CD8-positive, alpha-beta memory T cell (primary cell): ENCODE measurements around the gene ADAMTSL1. TPM values are rescaled to one million over a fixed set of nuclear protein-coding genes. Genes with fewer than 3 reads are reported as not detected.

ENCODE experiments used
- CTCF ChIA-PET: fragments of 350-600 bp; sonication (Branson Sonifier 250); formaldehyde crosslinking; loops from one replicate; lab custom pipeline; 2021; ENCODE audit warnings: antibody characterized with exemption; lab: Charles Lee
- POLR2A ChIA-PET: fragments of 350-600 bp; sonication (Branson Sonifier 250); formaldehyde crosslinking; loops from one replicate; lab custom pipeline; 2021; ENCODE audit warnings: antibody characterized with exemption; lab: Charles Lee
- DNase-seq, 5 donors: peaks; one replicate each; pipeline versions ENCODE4 v3.0.0 to v3.0.0-alpha.2; 2020 to 2022; ENCODE audit warnings: mixed read lengths in 1 of 5
- H3K27ac ChIP-seq: one replicate; pipeline ENCODE4 v1.7.0; 2013; ENCODE audit warnings: low read depth, mild to moderate bottlenecking, low read length, moderate library complexity
- H3K27me3 ChIP-seq: 2 replicates; pipeline ENCODE4 v1.7.0; 2013; ENCODE audit warnings: low read length, mild to moderate bottlenecking; ENCODE audit not compliant: insufficient read depth, poor library complexity, severe bottlenecking
- H3K36me3 ChIP-seq: 2 replicates; pipeline ENCODE4 v1.7.0; 2013; ENCODE audit warnings: mild to moderate bottlenecking, low read length, moderate library complexity; ENCODE audit not compliant: insufficient read depth
- H3K4me1 ChIP-seq: 2 replicates; pipeline ENCODE4 v1.7.0; 2013; ENCODE audit warnings: mild to moderate bottlenecking, low read length, moderate library complexity; ENCODE audit not compliant: insufficient read depth
- H3K4me3 ChIP-seq: 2 replicates; pipeline ENCODE4 v1.7.0; 2013; ENCODE audit warnings: mild to moderate bottlenecking, low read length
- H3K9me3 ChIP-seq: 2 replicates; pipeline ENCODE4 v1.7.0; 2013; ENCODE audit warnings: mild to moderate bottlenecking, low read length
- H3K27ac Mint-ChIP-seq, 8 donors: one replicate each; pipeline ENCODE4 v1.8.0; 2020 to 2021; ENCODE audit warnings: mixed read lengths in 8 of 8, mild to moderate bottlenecking in 6 of 8, inconsistent platforms in 3 of 8, moderate library complexity in 3 of 8
- H3K27me3 Mint-ChIP-seq, 2 donors: one replicate each; pipeline ENCODE4 v1.8.0; 2020 to 2021; ENCODE audit warnings: mixed read lengths in 2 of 2, mild to moderate bottlenecking in 1 of 2, moderate library complexity in 1 of 2
- H3K36me3 Mint-ChIP-seq, 3 donors: one replicate each; pipeline ENCODE4 v1.8.0; 2020 to 2021; ENCODE audit warnings: mixed read lengths in 3 of 3, inconsistent platforms in 1 of 3, mild to moderate bottlenecking in 1 of 3
- H3K4me1 Mint-ChIP-seq, 3 donors: one replicate each; pipeline ENCODE4 v1.8.0; 2020 to 2021; ENCODE audit warnings: mixed read lengths in 3 of 3, inconsistent platforms in 1 of 3, mild to moderate bottlenecking in 1 of 3
- H3K4me3 Mint-ChIP-seq, 7 donors: one replicate each; pipeline ENCODE4 v1.8.0; 2020 to 2021; ENCODE audit warnings: mixed read lengths in 7 of 7, mild to moderate bottlenecking in 6 of 7, moderate library complexity in 4 of 7, inconsistent platforms in 2 of 7
- H3K9me3 Mint-ChIP-seq, 5 donors: one replicate each; pipeline ENCODE4 v1.8.0; 2020 to 2022; ENCODE audit warnings: mixed read lengths in 5 of 5, mild to moderate bottlenecking in 3 of 5, moderate library complexity in 2 of 5, inconsistent platforms in 1 of 5
- polyA plus RNA-seq: library from polyadenylated mRNA; unstranded; fragments of 300-500 nt; fragmentation: Illumina TruSeq; gene quantifications from one replicate; pipeline ENCODE4 v1.2.3, GENCODE V29; 2021
- total RNA-seq, 2 experiments: library from RNA; stranded (reverse); gene quantifications; one replicate each; pipeline ENCODE4 v1.2.3, GENCODE V29; 2021

The ADAMTSL1 gene
- total and polyA plus RNA-seq, 3 experiments from 2014 or later: not detected

DNA sequence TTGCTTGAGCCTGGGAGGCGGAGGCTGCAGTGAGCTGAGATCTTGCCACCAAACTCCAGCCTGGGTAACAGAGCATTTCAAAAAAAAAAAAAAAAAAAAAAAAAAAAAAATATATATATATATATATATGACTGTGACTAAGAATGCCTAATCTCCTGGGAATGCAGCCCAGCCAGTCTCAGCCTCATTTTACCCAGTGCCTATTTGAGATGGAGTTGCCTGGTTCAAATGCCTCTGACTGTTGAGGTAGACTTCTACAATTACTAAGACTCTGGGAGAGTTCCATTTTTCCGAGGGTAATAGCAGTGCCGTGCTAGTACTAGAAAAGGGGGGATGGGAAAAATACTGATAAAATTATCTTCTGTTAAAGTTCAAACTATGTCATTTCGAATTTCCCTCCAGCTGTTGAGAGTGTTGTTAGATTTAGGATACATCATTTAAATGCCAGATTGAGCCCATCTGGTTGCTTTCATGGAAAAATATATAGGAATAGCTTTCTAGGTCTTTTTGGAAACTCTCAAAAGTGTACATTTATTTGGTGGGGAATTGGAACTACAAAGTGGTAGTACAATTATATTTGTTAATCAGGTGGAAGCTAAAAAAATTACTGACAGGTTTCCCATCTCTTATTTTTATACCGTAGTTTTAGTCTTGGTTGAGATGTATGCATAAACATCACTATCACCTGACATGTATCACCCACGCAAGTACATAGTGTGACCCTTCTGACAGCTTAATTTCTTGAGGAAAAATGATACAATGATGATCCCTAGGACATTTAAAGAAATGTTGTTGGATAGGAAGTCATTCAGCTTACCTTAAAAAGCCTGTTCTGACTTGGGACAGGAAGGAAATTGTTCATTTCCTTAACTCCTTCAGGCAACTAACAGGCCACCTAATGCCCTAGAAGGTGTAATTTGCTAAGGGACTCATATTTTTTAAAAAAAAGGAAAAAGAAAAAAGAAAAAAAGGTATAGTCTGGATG, 214.9 kb downstream of the ADAMTSL1 start:
- no peaks in the 10 kb centered on the region for H3K4me1 ChIP-seq
- no peaks in the 10 kb centered on the region for H3K36me3 ChIP-seq
- H3K27me3 ChIP-seq: no peaks in the 10 kb centered on the region
- DNase-seq: no peak
- Mint-ChIP-seq H3K4me3 (no peak overlapping the region), H3K4me1 (no peaks in the 10 kb centered on the region), H3K9me3 (peaks cover 0 to 3% (median 2%) of the 10 kb centered on the region in 5 donors), H3K27me3 (no peaks in the 10 kb centered on the region), H3K36me3 (no peaks in the 10 kb centered on the region), H3K27ac (no peak overlapping the region)
- ChIA-PET POLR2A (no interaction called here), CTCF (no interaction called here)
- no peak overlapping the region for H3K27ac ChIP-seq
- no peak overlapping the region for H3K4me3 ChIP-seq
- H3K9me3 ChIP-seq: no peaks in the 10 kb centered on the region

DNA sequence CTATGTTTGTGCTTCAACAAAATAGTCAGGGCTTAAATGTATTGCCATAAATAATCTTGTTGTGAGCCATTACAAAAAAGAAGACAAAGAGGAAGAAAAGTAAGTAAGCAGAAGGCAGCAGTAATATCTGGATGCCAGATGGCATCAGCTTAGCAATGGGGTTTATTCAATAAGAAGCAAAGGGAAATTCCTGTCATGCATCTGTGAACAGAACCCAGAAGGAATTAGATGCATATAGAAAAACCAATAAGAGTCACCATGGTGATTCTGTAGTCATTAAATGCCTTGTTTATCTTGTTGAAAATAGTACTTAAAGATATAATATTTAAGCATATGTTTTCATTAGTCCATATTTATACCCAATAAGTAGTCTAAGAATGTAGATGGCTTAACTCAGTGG, 216.0 kb downstream of the ADAMTSL1 start:
- no peak overlapping the region for H3K4me3 Mint-ChIP-seq
- DNase-seq: no peak
- H3K27ac Mint-ChIP-seq: no peak overlapping the region
- no peaks in the 10 kb centered on the region for H3K36me3 Mint-ChIP-seq
- H3K4me3 ChIP-seq: no peak overlapping the region
- H3K27ac ChIP-seq: no peak overlapping the region
- H3K9me3 ChIP-seq: no peaks in the 10 kb centered on the region
- no peaks in the 10 kb centered on the region for H3K4me1 Mint-ChIP-seq
- H3K27me3 Mint-ChIP-seq: peaks cover 0 to 3% of the 10 kb centered on the region in 2 donors
- H3K9me3 Mint-ChIP-seq: peaks cover 0 to 6% (median 2%) of the 10 kb centered on the region in 5 donors
- ChIA-PET POLR2A (no interaction called here), CTCF (no interaction called here)
- H3K27me3 ChIP-seq: no peaks in the 10 kb centered on the region
- no peaks in the 10 kb centered on the region for H3K36me3 ChIP-seq
- no peaks in the 10 kb centered on the region for H3K4me1 ChIP-seq

DNA sequence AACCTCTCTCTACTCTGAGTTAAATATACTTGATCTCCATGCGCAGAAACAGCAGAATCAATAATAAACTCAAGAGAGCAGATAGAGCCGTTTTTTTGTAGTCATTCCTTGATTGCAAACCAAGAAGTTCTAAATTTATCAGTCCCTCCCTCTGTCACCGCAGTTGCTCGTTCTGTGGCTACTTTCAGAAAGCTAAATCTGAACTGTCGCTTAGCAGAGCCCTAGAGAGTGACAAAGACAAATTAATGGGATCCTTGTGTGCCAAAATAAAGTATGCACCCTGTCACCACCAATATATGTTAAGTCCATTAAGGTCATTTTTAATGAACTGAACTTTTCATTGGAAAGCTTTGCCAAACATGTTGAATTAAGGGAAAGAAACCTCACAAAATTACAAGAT, 218.3 kb downstream of the ADAMTSL1 start:
- no peaks in the 10 kb centered on the region for H3K36me3 Mint-ChIP-seq
- Histone ChIP-seq H3K4me3 (no peak overlapping the region), H3K9me3 (no peaks in the 10 kb centered on the region), H3K36me3 (no peaks in the 10 kb centered on the region), H3K27me3 (no peaks in the 10 kb centered on the region), H3K4me1 (no peaks in the 10 kb centered on the region), H3K27ac (no peak overlapping the region)
- H3K4me3 Mint-ChIP-seq: no peak overlapping the region
- H3K27ac Mint-ChIP-seq: no peak overlapping the region
- no peaks in the 10 kb centered on the region for H3K4me1 Mint-ChIP-seq
- DNase-seq: no peak
- POLR2A ChIA-PET: no interaction called here
- CTCF ChIA-PET: no interaction called here
- peaks cover 0 to 3% of the 10 kb centered on the region in 2 donors for H3K27me3 Mint-ChIP-seq
- H3K9me3 Mint-ChIP-seq: peaks cover 2 to 18% (median 6%) of the 10 kb centered on the region in 5 donors

DNA sequence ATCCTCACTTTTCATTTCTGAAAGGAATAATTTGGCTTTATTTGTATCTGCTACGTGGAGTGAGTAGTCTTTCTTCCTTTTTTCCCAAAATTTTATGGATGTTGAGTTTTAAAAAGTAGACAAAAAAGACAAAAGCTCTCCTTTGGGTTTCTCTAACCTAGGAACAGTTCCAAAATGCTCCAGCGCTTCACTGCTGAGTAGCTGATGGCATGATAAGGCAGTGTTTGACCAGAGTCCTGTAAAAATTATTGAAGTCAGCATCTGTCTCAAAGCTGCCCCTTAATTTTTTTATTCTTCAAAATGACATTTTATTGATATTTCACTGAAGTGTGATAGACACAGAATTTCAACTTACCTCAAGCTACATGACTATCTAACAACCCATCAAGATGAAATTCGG, 219.0 kb downstream of the ADAMTSL1 start:
- POLR2A ChIA-PET: no interaction called here
- no peak overlapping the region for H3K4me3 ChIP-seq

DNA sequence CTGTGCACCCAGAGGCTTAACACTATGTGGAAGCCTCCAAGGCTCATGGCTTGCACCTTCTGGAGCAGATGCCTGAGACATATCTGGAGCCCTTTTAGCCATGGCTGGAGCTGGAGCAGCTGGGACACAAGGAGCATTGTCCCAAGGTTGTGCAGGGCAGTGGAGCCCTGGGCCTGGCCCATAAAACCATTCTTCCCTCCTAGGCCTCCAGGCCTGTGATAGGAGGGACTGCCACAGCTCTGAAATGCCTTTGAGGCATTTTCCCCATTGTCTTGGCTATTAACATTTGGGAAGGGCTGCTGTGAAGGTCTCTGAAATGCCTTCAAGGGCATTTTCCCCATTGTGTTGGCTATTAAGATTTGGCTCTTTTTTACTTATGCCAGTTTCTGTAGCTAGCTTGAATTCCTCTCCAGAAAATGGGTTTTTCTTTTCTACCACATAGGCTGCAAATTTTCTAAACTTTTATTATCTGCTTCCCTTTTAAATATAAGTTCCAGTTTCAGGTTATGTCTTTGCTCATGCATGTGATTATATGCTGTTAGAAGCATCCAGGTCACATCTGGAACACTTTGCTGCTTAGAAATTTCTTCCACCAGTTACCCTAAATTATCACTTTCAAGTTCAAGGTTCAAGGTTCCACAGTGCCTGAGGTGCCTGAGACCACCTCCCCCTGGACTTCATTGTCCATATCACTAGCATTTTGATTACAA, 221.2 kb downstream of the ADAMTSL1 start:
- peaks cover 0 to 3% of the 10 kb centered on the region in 2 donors for H3K27me3 Mint-ChIP-seq
- Histone ChIP-seq H3K4me3 (no peak overlapping the region), H3K27ac (no peak overlapping the region), H3K27me3 (no peaks in the 10 kb centered on the region), H3K36me3 (no peaks in the 10 kb centered on the region), H3K4me1 (no peaks in the 10 kb centered on the region), H3K9me3 (no peaks in the 10 kb centered on the region)
- peaks cover 2 to 18% (median 6%) of the 10 kb centered on the region in 5 donors for H3K9me3 Mint-ChIP-seq
- H3K4me3 Mint-ChIP-seq: no peak overlapping the region
- H3K4me1 Mint-ChIP-seq: no peaks in the 10 kb centered on the region
- DNase-seq: no peak
- H3K27ac Mint-ChIP-seq: no peak overlapping the region
- CTCF ChIA-PET: no interaction called here
- no peaks in the 10 kb centered on the region for H3K36me3 Mint-ChIP-seq
- POLR2A ChIA-PET: no interaction called here

More for the DNA sequence above, 219.0 kb downstream of the ADAMTSL1 start:
- no peak overlapping the region for H3K27ac Mint-ChIP-seq
- H3K36me3 ChIP-seq: no peaks in the 10 kb centered on the region
- H3K9me3 ChIP-seq: no peaks in the 10 kb centered on the region
- H3K27ac ChIP-seq: no peak overlapping the region
- H3K36me3 Mint-ChIP-seq: no peaks in the 10 kb centered on the region
- H3K4me1 ChIP-seq: no peaks in the 10 kb centered on the region
- no peaks in the 10 kb centered on the region for H3K4me1 Mint-ChIP-seq
- peaks cover 0 to 3% of the 10 kb centered on the region in 2 donors for H3K27me3 Mint-ChIP-seq
- H3K4me3 Mint-ChIP-seq: no peak overlapping the region
- peaks cover 2 to 18% (median 6%) of the 10 kb centered on the region in 5 donors for H3K9me3 Mint-ChIP-seq
- CTCF ChIA-PET: no interaction called here
- H3K27me3 ChIP-seq: no peaks in the 10 kb centered on the region
- DNase-seq: no peak

DNA sequence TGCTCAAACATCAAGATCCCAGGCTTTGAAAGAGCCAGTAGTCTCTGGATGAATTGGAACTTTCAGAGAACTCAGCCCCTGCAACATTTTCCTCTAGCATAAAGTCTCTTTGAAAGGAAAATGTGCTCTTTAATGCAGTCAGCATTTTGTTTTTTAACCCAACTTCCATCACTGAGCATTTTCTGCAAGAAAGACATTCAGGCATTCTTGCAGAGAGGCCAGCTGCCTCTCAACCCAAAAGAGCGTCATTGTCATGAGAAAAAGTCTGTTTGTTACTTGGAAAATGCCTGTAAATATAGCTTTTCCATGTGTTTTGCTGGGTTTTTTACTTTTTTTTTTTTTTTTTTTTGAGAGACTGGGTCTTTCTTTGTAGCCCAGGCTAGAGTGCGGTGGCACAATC, 225.0 kb downstream of the ADAMTSL1 start:
- H3K4me1 Mint-ChIP-seq: no peaks in the 10 kb centered on the region

DNA sequence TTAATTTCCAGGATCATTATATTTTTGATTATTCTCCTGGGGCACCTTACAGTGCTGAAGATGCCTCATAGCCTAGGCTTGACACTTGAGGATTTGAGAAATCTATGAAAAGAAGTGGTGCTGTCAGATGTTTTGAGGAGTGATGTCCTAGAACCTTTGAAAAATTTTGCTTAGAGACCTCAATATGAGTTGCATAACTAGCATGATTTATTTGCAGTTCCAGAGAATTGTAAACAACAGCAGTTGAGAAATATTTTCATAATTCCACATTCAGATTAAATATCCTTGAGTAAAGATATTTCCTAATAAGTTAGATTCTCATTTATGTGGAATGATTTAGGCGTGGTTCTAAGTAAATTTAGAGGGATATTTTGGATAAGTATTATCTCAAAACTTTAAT, 225.8 kb downstream of the ADAMTSL1 start:
- peaks cover 0 to 15% (median 6%) of the 10 kb centered on the region in 5 donors for H3K9me3 Mint-ChIP-seq
- Histone ChIP-seq H3K27me3 (no peaks in the 10 kb centered on the region), H3K9me3 (no peaks in the 10 kb centered on the region), H3K36me3 (no peaks in the 10 kb centered on the region), H3K4me3 (no peak overlapping the region), H3K4me1 (no peaks in the 10 kb centered on the region), H3K27ac (no peak overlapping the region)
- H3K36me3 Mint-ChIP-seq: no peaks in the 10 kb centered on the region
- H3K27ac Mint-ChIP-seq: no peak overlapping the region
- no peaks in the 10 kb centered on the region for H3K4me1 Mint-ChIP-seq
- no peak overlapping the region for H3K4me3 Mint-ChIP-seq
- no peak for DNase-seq
- peaks cover 0 to 4% of the 10 kb centered on the region in 2 donors for H3K27me3 Mint-ChIP-seq
- CTCF ChIA-PET: no interaction called here
- POLR2A ChIA-PET: no interaction called here

More for the DNA sequence above, 225.0 kb downstream of the ADAMTSL1 start:
- no peaks in the 10 kb centered on the region for H3K4me1 ChIP-seq
- ChIA-PET CTCF (no interaction called here), POLR2A (no interaction called here)
- Mint-ChIP-seq H3K9me3 (peaks cover 0 to 15% (median 6%) of the 10 kb centered on the region in 5 donors), H3K36me3 (no peaks in the 10 kb centered on the region), H3K27me3 (peaks cover 0 to 7% of the 10 kb centered on the region in 2 donors), H3K4me3 (no peak overlapping the region), H3K27ac (no peak overlapping the region)
- H3K9me3 ChIP-seq: no peaks in the 10 kb centered on the region
- H3K4me3 ChIP-seq: no peak overlapping the region
- H3K36me3 ChIP-seq: no peaks in the 10 kb centered on the region
- no peak for DNase-seq
- no peak overlapping the region for H3K27ac ChIP-seq
- no peaks in the 10 kb centered on the region for H3K27me3 ChIP-seq

DNA sequence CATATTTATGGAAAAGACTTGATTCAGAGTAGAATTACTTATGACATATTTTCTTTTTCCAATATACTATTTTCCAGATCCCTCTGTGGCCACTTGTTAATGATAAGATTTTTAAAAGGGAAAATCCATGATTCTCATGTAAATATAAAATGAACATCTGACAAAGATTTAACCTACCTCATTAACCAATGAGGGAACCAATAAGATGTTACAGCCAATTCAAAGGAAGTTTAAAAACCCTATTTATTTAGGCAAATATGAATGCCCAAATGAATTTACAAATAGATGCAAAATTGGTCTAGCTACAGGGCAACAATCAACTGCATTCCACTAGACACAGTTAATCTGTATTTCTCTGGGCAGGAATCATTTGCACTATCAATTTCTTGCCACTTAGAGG, 226.8 kb downstream of the ADAMTSL1 start:
- Histone ChIP-seq H3K36me3 (no peaks in the 10 kb centered on the region), H3K4me1 (no peaks in the 10 kb centered on the region), H3K27me3 (no peaks in the 10 kb centered on the region), H3K4me3 (no peak overlapping the region), H3K27ac (no peak overlapping the region), H3K9me3 (no peaks in the 10 kb centered on the region)
- H3K27ac Mint-ChIP-seq: no peak overlapping the region
- H3K4me1 Mint-ChIP-seq: no peaks in the 10 kb centered on the region
- peaks cover 0 to 7% of the 10 kb centered on the region in 2 donors for H3K27me3 Mint-ChIP-seq
- ChIA-PET POLR2A (no interaction called here), CTCF (no interaction called here)
- H3K9me3 Mint-ChIP-seq: peaks cover 0 to 8% (median 6%) of the 10 kb centered on the region in 5 donors
- H3K36me3 Mint-ChIP-seq: no peaks in the 10 kb centered on the region
- no peak overlapping the region for H3K4me3 Mint-ChIP-seq
- no peak for DNase-seq
